BJ (cell line): Measurements from ENCODE around the gene SAMM50. TPM values are rescaled to one million over a fixed set of nuclear protein-coding genes. Genes with fewer than 3 reads are reported as not detected.
A peak's percentile ranks its signal among the peaks of the same experiment; 100 is the strongest.

Source experiments
- CTCF ChIA-PET: fragments of 350-600 bp; formaldehyde crosslinking; extraction: SDS; loops from one replicate; lab custom pipeline; 2021; ENCODE audit warnings: antibody characterized with exemption, inconsistent platforms; lab: Yijun Ruan, JAX
- POLR2A ChIA-PET: fragments of 300-600 bp; sonication (Branson Sonifier 250); formaldehyde crosslinking; extraction: SDS; loops from one replicate; lab custom pipeline; 2021; ENCODE audit warnings: antibody characterized with exemption; lab: Charles Lee
- DNase-seq: peaks from one replicate; pipeline ENCODE4 v3.0.0-alpha.2; 2011; ENCODE audit warnings: low read depth
- H3K27me3 ChIP-seq: 2 replicates; pipeline ENCODE4 v1.6.0; 2011; ENCODE audit warnings: low read length; ENCODE audit not compliant: control insufficient read depth, insufficient read depth
- H3K36me3 ChIP-seq: 2 replicates; pipeline ENCODE4 v1.5.1; 2011; ENCODE audit warnings: low read length; ENCODE audit not compliant: control insufficient read depth, insufficient read depth
- H3K4me3 ChIP-seq: 2 replicates; pipeline ENCODE4 v1.5.1; 2011; ENCODE audit warnings: low read depth, mild to moderate bottlenecking, control low read depth, low read length
- polyA plus RNA-seq: library from polyadenylated mRNA; depleted of rRNA; stranded (reverse); fragments of >200 nt; gene quantifications from 2 replicates; pipeline ENCODE4 v1.2.3, GENCODE V29; 2011
- TF ChIP-seq, protein P1 (sequence below): IDR thresholded peaks from 2 replicates; pipeline ENCODE4 v1.5.1; 2011; ENCODE audit warnings: low read depth, mild to moderate bottlenecking, control low read depth, inconsistent platforms, low read length, moderate library complexity; ENCODE audit not compliant: insufficient read depth

The SAMM50 gene
- polyA plus RNA-seq, 1 experiment: 40.7 TPM

DNA sequence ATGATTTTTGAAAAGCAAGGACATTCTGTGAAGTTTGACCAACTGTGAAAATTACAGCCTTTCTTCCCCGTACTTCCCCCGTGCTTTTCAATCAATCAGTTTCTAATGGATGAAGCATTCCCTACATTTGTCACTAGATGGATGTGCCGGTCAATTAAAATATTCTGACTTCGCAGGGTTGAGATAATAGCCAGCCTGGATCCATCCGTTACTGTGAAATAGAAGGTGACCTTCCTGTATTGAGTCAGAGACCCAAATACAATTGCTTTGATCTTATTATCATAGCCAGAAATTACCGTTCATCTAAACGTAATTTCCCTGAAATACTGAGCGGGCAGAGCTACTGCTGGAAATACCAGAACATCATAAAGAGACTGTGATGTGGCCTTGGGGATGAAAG lies 47.8 kb downstream of the SAMM50 start:
- Histone ChIP-seq H3K27me3 (no peaks in the 10 kb centered on the region), H3K4me3 (no peak overlapping the region), H3K36me3 (peaks cover 3% of the 10 kb centered on the region; the same call in 1 of the 2 replicates)
- ChIA-PET CTCF (interaction anchor here (1.5 to 1.8 kb wide), 3 partner anchors 10 to 81 kb away, joined by 4 to 9 read pairs (median 4); no protein-coding TSS in a partner anchor), POLR2A (no interaction called here)
- TF ChIP-seq, protein P1, sequence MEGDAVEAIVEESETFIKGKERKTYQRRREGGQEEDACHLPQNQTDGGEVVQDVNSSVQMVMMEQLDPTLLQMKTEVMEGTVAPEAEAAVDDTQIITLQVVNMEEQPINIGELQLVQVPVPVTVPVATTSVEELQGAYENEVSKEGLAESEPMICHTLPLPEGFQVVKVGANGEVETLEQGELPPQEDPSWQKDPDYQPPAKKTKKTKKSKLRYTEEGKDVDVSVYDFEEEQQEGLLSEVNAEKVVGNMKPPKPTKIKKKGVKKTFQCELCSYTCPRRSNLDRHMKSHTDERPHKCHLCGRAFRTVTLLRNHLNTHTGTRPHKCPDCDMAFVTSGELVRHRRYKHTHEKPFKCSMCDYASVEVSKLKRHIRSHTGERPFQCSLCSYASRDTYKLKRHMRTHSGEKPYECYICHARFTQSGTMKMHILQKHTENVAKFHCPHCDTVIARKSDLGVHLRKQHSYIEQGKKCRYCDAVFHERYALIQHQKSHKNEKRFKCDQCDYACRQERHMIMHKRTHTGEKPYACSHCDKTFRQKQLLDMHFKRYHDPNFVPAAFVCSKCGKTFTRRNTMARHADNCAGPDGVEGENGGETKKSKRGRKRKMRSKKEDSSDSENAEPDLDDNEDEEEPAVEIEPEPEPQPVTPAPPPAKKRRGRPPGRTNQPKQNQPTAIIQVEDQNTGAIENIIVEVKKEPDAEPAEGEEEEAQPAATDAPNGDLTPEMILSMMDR: no peak
- DNase-seq: no peak

DNA sequence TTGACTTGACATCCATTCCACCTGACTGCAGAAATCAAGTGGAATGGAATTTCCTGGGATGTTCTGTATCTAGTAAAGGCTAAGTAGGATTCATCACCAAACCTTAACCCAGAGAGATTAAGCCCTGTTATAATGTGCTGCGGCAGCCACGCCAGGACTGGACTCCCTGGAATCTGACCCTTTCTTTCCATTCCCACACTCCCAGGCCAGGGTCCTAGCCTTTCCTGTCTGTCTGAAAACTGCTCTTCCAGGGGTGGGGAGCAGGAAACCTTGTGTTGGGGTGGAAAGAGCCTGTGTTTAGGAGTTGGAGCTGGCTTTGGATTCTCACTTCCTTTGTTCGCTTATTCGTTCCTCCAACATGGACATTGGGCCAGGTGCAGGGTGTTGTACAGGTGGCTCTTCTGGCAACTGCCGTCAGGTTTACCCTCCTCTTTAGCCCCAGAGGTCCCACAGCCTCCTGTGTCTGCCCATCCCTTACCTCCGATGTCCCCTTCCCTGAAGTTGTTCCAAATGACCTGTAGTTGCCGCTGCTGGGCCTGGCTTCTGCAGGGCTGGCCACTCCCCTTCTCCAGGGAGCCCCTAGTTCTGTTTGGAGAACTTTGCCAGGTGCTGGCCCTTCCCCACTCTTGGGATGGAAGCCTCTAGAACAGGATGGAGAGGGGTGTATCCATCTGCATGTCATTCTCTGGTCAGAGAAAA lies 48.3 kb downstream of the SAMM50 start:
- no peaks in the 10 kb centered on the region for H3K36me3 ChIP-seq
- POLR2A ChIA-PET: no interaction called here
- no peaks in the 10 kb centered on the region for H3K27me3 ChIP-seq
- DNase-seq: no peak
- no peak overlapping the region for H3K4me3 ChIP-seq
- CTCF ChIA-PET: interaction anchor here (1.2 to 1.8 kb wide), 4 partner anchors 11 to 80 kb away, joined by 3 to 9 read pairs (median 4); no protein-coding TSS in a partner anchor
- TF ChIP-seq, protein P1: peak; percentile 26; the same call in 1 of the 2 replicates

DNA sequence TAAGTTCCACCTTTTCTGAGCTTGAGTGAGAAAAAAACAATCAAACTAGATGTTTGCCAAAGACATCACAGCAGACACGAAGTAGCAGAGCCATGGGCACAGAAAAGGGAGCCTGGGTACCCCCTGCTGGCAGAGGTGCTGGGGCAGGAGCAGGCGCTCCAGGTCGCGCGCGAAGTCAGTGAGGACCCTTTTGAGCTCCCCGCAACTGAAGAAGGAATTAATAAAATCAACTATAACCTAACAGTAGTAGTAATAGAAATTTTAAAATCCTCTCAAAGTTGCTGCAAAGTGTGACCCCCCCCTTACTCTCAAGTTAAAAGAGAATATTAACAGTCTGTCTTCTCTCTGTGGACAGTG lies 48.8 kb downstream of the SAMM50 start:
- Histone ChIP-seq H3K36me3 (no peaks in the 10 kb centered on the region), H3K4me3 (no peak overlapping the region), H3K27me3 (no peaks in the 10 kb centered on the region)
- no peak for DNase-seq
- ChIA-PET POLR2A (no interaction called here), CTCF (interaction anchor here (1.0 to 1.8 kb wide), 4 partner anchors 10 to 77 kb away, joined by 3 to 9 read pairs (median 4); no protein-coding TSS in a partner anchor)
- TF ChIP-seq, protein P1: no peak

DNA sequence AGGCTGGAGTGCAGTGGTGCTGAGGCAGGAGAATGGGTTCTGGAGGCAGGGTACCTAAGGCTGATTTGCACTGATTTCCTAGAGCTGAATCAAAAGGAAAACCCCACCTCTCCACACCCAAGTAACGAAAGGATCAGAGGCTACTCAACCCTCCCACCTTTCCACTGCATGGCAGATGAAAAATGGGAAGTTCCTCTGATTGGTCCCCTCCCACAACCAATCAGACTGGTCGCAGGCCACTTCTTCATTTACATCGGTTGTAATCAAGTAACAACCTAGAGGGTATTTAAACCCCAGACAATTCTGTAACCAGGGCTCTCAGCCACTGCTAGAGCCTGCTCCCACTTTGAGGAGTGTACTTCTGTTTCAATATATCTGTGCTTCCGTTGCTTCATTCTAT lies 50.3 kb downstream of the SAMM50 start:
- POLR2A ChIA-PET: no interaction called here
- DNase-seq: no peak
- Histone ChIP-seq H3K36me3 (no peaks in the 10 kb centered on the region), H3K4me3 (no peak overlapping the region), H3K27me3 (no peaks in the 10 kb centered on the region)
- CTCF ChIA-PET: interaction anchor here (1.1 kb wide), 1 partner anchor 12 kb away, joined by 5 read pairs; no protein-coding TSS in a partner anchor
- TF ChIP-seq, protein P1: no peak

DNA sequence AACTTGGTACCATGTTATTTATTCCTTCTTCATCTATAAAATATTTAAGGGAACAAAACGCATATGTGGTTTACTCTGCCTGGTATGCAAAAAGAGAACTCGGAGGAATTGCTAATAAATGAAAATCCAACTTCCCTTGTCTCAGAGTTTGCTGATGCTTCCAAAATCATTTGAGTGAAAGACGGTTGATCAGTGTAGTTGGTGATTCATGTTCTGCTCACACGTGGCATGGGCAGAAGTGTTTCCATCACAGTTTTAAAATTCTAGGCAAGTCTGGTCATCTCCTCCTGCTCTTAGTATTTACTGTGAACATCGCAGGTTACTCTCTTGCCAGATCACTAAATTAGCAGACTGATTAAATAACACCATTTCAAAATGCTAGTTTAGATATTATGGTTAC lies 56.9 kb downstream of the SAMM50 start:
- no peaks in the 10 kb centered on the region for H3K36me3 ChIP-seq
- TF ChIP-seq, protein P1: no peak
- H3K27me3 ChIP-seq: no peaks in the 10 kb centered on the region
- ChIA-PET CTCF (interaction anchor here (1.1 kb wide), 1 partner anchor 19 kb away, joined by 4 read pairs; no protein-coding TSS in a partner anchor), POLR2A (no interaction called here)
- DNase-seq: no peak
- no peak overlapping the region for H3K4me3 ChIP-seq
